GM12878 (cell line): ENCODE measurements around the gene PDHA1. TPM values are rescaled to one million over a fixed set of nuclear protein-coding genes. Genes with fewer than 3 reads are reported as not detected.

ENCODE experiments used
- ATAC-seq: fragments of 200-7000 bp; cut with Tn5 transposase; 3 replicates; pipeline ENCODE4 v1.9.1; 2020; ENCODE audit warnings: mild to moderate bottlenecking, moderate library complexity
- BruUV-seq: library from RNA; stranded (reverse); fragments of 400-500 nt; replicated peaks from 2 replicates; lab custom pipeline; 2021; lab: Mats Ljungman, UMichigan
- CTCF ChIA-PET: fragments of 300-600 bp; sonication (Branson Sonifier 250); formaldehyde crosslinking; extraction: SDS; loops from one replicate; lab custom pipeline; 2021; ENCODE audit warnings: inconsistent platforms; lab: Yijun Ruan, JAX
- POLR2A ChIA-PET: fragments of 350-600 bp; formaldehyde crosslinking; extraction: SDS; loops from one replicate; lab custom pipeline; 2021; ENCODE audit warnings: inconsistent platforms; lab: Charles Lee
- RAD21 ChIA-PET: fragments of 300-600 bp; sonication (Branson Sonifier 250); formaldehyde crosslinking; loops from one replicate; lab custom pipeline; 2023; ENCODE audit warnings: antibody characterized with exemption; ENCODE audit not compliant: unreplicated experiment; lab: Charles Lee
- SMC1A ChIA-PET: fragments of 300-600 bp; sonication (Branson Sonifier 250); formaldehyde crosslinking; loops from one replicate; lab custom pipeline; 2023; ENCODE audit not compliant: unreplicated experiment, uncharacterized antibody; lab: Charles Lee
- DNase-seq: peaks from one replicate; pipeline ENCODE4 v3.0.0-alpha.2; 2011; ENCODE audit warnings: low read depth, low spot score
- FAIRE-seq: peaks from 3 replicates; lab custom pipeline; 2011; peaks lifted over from hg19 to GRCh38; lab: Jason Lieb, UNC
- H2AFZ ChIP-seq: 2 replicates; pipeline ENCODE4 v1.6.0; 2011; ENCODE audit warnings: low read depth, low read length, control low read depth; ENCODE audit not compliant: control insufficient read depth
- H3K27ac ChIP-seq: 2 replicates; pipeline ENCODE4 v1.5.1; 2011; ENCODE audit warnings: control low read depth; ENCODE audit not compliant: control insufficient read depth, insufficient read depth
- H3K27me3 ChIP-seq, 2 experiments: replicated peaks in 1 of 2; 2 replicates each; pipeline versions ENCODE4 v1.6.0 to v1.6.1; 2011; ENCODE audit warnings: low read length in 1 of 2; ENCODE audit not compliant: control insufficient read depth in 2 of 2, insufficient read depth in 2 of 2
- H3K36me3 ChIP-seq, 2 experiments: 2 replicates each; pipeline ENCODE4 v1.5.1; 2011; ENCODE audit warnings: low read length in 1 of 2; ENCODE audit not compliant: control insufficient read depth in 2 of 2, insufficient read depth in 2 of 2
- H3K4me1 ChIP-seq: 2 replicates; pipeline ENCODE4 v1.6.1; 2011; ENCODE audit warnings: mild to moderate bottlenecking, low read length, moderate library complexity, mixed read lengths; ENCODE audit not compliant: control insufficient read depth, insufficient read depth
- H3K4me2 ChIP-seq: 2 replicates; pipeline ENCODE4 v1.6.0; 2011; ENCODE audit warnings: control low read depth; ENCODE audit not compliant: control insufficient read depth, insufficient read depth
- H3K4me3 ChIP-seq: fragments of 200-600 bp; sonication (generic); 2 replicates; pipeline ENCODE4 v1.5.1; 2016
- H3K79me2 ChIP-seq: 2 replicates; pipeline ENCODE4 v1.6.0; 2011; ENCODE audit warnings: low read length; ENCODE audit not compliant: control insufficient read depth, insufficient read depth
- H3K9ac ChIP-seq: 2 replicates; pipeline ENCODE4 v1.8.0; 2011; ENCODE audit warnings: low read length, control low read depth, mixed read lengths; ENCODE audit not compliant: control insufficient read depth, insufficient read depth
- H3K9me3 ChIP-seq: replicated peaks from 3 replicates; pipeline ENCODE4 v1.5.1; 2011; ENCODE audit warnings: mild to moderate bottlenecking, low read length; ENCODE audit not compliant: control insufficient read depth, insufficient read depth
- H4K20me1 ChIP-seq: 2 replicates; pipeline ENCODE4 v1.6.0; 2011; ENCODE audit not compliant: control insufficient read depth, insufficient read depth
- ATF2 ChIP-seq: IDR thresholded peaks from 2 replicates; pipeline ENCODE4 v1.6.1; 2012; ENCODE audit warnings: low read length, inconsistent platforms
- CREB1 ChIP-seq: IDR thresholded peaks from 2 replicates; pipeline ENCODE4 v1.6.1; 2012; ENCODE audit warnings: low read depth, mild to moderate bottlenecking, inconsistent platforms
- NR2C1 ChIP-seq: fragments of 450-650 bp; IDR thresholded peaks from 2 replicates; pipeline ENCODE4 v1.6.1; 2017; ENCODE audit warnings: antibody characterized with exemption, mild to moderate bottlenecking, moderate library complexity
- PBX3 ChIP-seq: IDR thresholded peaks from 2 replicates; pipeline ENCODE4 v1.6.1; 2011; ENCODE audit warnings: mild to moderate bottlenecking, low read depth, low read length, moderate library complexity; ENCODE audit not compliant: insufficient replicate concordance
- SIN3A ChIP-seq: IDR thresholded peaks from 2 replicates; pipeline ENCODE4 v1.6.1; 2012; ENCODE audit warnings: low read depth, low read length, improper control_type of control experiment
- SUPT20H ChIP-seq: IDR thresholded peaks from 2 replicates; pipeline ENCODE4 v1.6.1; 2011; ENCODE audit warnings: low read depth, mild to moderate bottlenecking, low read length, moderate library complexity, borderline replicate concordance; ENCODE audit not compliant: control insufficient read depth
- WGBS: methylation state at CpG from one replicate; pipeline ENCODE4 v1.1.6; 2016; ENCODE audit warnings: low lambda C conversion rate; ENCODE audit not compliant: insufficient replicate concordance, insufficient coverage; ENCODE audit errors: missing lambda C conversion rate; 5-methylcytosine and 5-hydroxymethylcytosine counted together
- in situ Hi-C: fragments of 300-500 bp; cut with MboI; formaldehyde crosslinking; loops from 9 replicates; pipeline ENCODE4 v1.14.3; 2018; ENCODE audit warnings: mixed read lengths
- intact Hi-C: fragments of 100-400 bp; cut with micrococcal nuclease; formaldehyde crosslinking; loops from one replicate; pipeline ENCODE4 v1.14.2; 2022; ENCODE audit not compliant: unreplicated experiment
- polyA plus RNA-seq, 11 experiments: library from polyadenylated mRNA; depleted of rRNA in 4 of 11; unstranded in 6 of 11; stranded (reverse) in 5 of 11; fragments of >200 nt; fragmentation: Nextera tagmentation in 4 of 11; fragmentation: Illumina TruSeq in 1 of 11; extraction: Ambion mirVana in 4 of 11; extraction: Trizol in 1 of 11; gene quantifications; 1 replicate in 1 of 11; 2 replicates in 10 of 11; pipeline versions ENCODE4 v1.2.1 to v1.2.3, GENCODE V29; 2011 to 2016; ENCODE audit warnings: inconsistent platforms in 2 of 11, missing spikeins in 2 of 11, low read depth in 1 of 11
- total RNA-seq, 4 experiments: library from RNA; depleted of rRNA in 3 of 4; stranded (reverse); fragments of >200 nt in 3 of 4; fragmentation: Illumina TruSeq in 1 of 4; extraction: Trizol in 1 of 4; gene quantifications; 2 replicates each; pipeline versions ENCODE4 v1.2.1 to v1.2.3, GENCODE V29; 2013 to 2021

Gene PDHA1
- total and polyA plus RNA-seq, 10 of the 15 experiments (the other 5 are each of a cell fraction or from before 2014, with no cell fraction given) = 175 to 370 (median 270) TPM

- Histone ChIP-seq H3K9ac (no peak overlapping the region), H3K79me2 (no peaks in the 10 kb centered on the region), H3K4me3 (no peak overlapping the region), H3K9me3 (no peaks in the 10 kb centered on the region; the same call in 2 of the 3 replicates), H4K20me1 (no peaks in the 10 kb centered on the region), H3K27me3 (no peaks in the 10 kb centered on the region), H3K27ac (no peak overlapping the region), H3K36me3 (no peaks in the 10 kb centered on the region), H2AFZ (no peak overlapping the region), H3K4me1 (no peaks in the 10 kb centered on the region; the same call in 1 of the 2 replicates), H3K4me2 (no peak overlapping the region)
- DNase-seq = no peak
- RAD21 ChIA-PET = no interaction called here
- no peak for FAIRE-seq
- SMC1A ChIA-PET = no interaction called here
- ATAC-seq = no peak
- no TSS peak for BruUV-seq
- intact Hi-C loops = no loop called here
- in situ Hi-C loops = no loop called here
- CTCF ChIA-PET = interaction anchor here (0.7 kb wide), 1 partner anchor 77 kb away, joined by 3 read pairs; no protein-coding TSS in a partner anchor
- WGBS = 74% methylated on average over 12 of the region's 12 CpGs
- POLR2A ChIA-PET = no interaction called here
- TF ChIP-seq SUPT20H (no peak), CREB1 (no peak), SIN3A (no peak), NR2C1 (no peak), ATF2 (no peak), PBX3 (no peak)
These were observed 34.1 kb downstream of the PDHA1 start for GRCh38 chrX:19377799-19378198.
